ENCODE data around the gene GRIN2A. TPM values are rescaled to one million over a fixed set of nuclear protein-coding genes. Genes with fewer than 3 reads are reported as not detected.

The GRIN2A gene
- total and polyA plus RNA-seq, 2 of the 8 experiments (the other 6 are each of a cell fraction or from before 2014, with no cell fraction given): 0.18 to 1.8 TPM

DNA sequence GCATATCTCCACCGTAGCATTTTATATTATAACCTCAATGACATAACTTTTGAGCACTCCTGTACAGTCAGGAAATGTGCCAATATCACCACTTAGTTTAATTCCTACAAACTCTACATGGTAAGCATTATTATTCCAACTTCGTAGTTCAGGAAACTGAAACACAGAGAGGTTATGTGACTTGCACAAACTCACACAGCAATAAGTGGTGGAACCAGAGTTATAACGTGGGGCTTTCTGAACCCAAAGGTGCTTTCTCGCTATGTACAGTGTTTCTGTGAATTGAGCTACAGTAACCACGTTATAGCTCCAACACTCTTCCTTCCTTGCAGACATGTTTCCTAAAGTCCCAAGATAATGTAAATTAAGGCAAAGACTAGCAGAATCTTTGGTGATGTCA, 330.2 kb downstream of the GRIN2A start (continued):
- no peak for TF ChIP-seq RNF2 (IDR thresholded peaks at IDR 0.05; ENCODE audit: borderline replicate concordance, low read depth, low read length, missing control alignments, poor library complexity, severe bottlenecking)
